ENCODE measurements around the gene TAF12. TPM values are rescaled to one million over a fixed set of nuclear protein-coding genes. Genes with fewer than 3 reads are reported as not detected.

The TAF12 gene
- 20.3 TPM for total RNA-seq

DNA sequence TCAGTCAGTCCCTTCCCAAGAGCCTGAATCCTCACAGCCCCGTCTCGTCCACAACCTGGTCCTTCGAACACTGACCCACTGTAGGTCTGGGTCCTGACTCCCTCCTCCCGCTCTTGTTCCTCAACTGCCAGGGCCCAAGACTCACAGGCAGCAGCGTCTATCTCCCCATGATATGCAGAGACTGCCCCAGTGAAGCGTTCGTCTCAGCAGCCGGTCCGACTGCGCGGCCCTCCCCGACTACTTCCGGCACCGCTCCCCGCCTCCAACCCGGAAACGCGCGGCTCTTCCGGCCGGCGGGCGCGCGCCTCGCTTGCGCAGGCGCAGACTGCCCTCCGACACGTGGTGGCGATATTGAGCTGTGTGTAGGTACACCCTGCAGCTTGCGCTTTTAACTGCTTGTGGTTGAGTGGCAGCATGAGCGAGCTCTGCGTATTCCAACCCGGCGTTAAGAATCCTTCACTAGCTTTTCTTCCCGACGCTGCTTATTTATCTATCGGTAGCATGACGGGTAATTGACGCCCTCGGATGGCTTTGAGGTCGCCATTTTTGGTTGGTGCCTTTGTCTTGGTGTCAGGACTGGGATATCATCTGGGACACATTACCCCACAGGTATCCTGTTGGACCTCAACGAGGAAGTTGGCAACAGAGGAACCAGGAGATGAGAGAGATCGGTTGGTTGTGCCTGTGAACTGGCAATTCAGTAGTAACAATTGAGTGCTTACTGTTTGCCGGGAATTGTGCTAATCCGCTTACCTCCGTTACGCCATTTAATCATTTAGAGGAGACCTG is at the start of gene TAF12:
Gene TAF12, minus strand, starts transcription at position 221 of the 789 bp plus-strand sequence. CDS start 20,986 bp downstream, outside the sequence.

GRCh38 chr1:28668191-28668955 is 25.5 kb upstream of the TAF12 start, which contains the start of gene GMEB1:
GMEB1 (plus strand) TSS chr1:28668784; CDS start chr1:28683613, 14,829 bp downstream.

GRCh38 chr1:28648474-28649198 is 5.8 kb upstream of the TAF12 start, which contains the start of gene RNU11:
RNU11 (plus strand) TSS chr1:28648600.

DNA sequence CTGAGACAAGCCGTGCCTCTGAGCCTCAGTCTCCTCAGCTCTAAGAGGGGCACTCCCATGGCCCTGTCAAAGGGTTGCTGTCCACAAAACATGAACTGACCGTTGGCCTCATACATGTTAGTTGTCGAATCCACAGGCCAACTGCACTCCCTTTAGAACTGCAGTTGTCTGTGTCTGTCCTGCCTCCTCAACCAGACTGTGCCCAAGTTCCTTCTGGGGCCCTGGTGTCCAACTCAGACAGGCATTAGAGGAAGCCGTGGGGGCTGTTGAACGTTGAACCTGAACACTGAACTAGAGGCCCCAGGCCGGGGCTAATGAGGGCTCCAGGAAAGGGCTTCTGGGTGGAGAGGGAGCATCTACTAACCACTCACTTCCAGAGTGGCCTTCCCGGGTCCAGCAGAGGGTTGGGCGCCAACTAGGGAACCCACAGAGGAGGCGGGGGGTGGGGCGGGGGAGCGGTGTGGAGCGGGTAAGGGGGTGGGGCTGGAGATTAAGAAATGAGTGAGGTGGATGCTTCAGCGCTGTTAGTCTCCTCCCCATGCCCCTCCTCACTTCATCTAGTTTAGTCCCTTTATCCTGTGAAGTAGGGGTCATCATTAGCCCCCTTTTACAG is 51.1 kb downstream of the TAF12 start, which contains the start of gene RAB42:
Gene RAB42, plus strand, starts transcription at position 558 of the 613 bp plus-strand sequence. CDS start 247 bp downstream, outside the sequence.

Small RNAs within 50 kb of the gene (small RNA-seq; reads per million reads assigned to genes)
- gene RF00422 (ENCODE audit: low replicate concordance) (not detected), gene RNU11 (ENCODE audit: low replicate concordance) (not detected), gene SNORA16A (ENCODE audit: low replicate concordance) (not detected), gene SNORA44 (ENCODE audit: low replicate concordance) (not detected), gene SNORA61 (ENCODE audit: low replicate concordance) (not detected), gene SNORD99 (ENCODE audit: low replicate concordance) (3,203 reads per million, percentile 100 among the genes with 10 or more reads in this experiment)

Other genes starting within 250 kb of the TAF12 start
- 22.9 TPM for gene RCC1, start 137.0 kb downstream of the TAF12 start, total RNA-seq
- gene TRNAU1AP, start 90.0 kb downstream of the TAF12 start, total RNA-seq: 20.3 TPM
- gene RAB42, start 50.8 kb downstream of the TAF12 start, total RNA-seq: 3.0 TPM
- gene RNU11, start 5.5 kb upstream of the TAF12 start, total RNA-seq: not detected
- gene GMEB1, start 25.7 kb upstream of the TAF12 start, total RNA-seq: 8.6 TPM
- gene YTHDF2, start 93.9 kb upstream of the TAF12 start, total RNA-seq: 61.8 TPM
- gene OPRD1, start 169.1 kb upstream of the TAF12 start, total RNA-seq: 0.23 TPM